Measurements from ENCODE around the gene CDCP2. TPM values are rescaled to one million over a fixed set of nuclear protein-coding genes. Genes with fewer than 3 reads are reported as not detected.

Gene CDCP2
- total RNA-seq, 1 donor from 2014 or later = not detected

GRCh38 chr1:54124472-54124871, 28.3 kb downstream of the CDCP2 start:
- Mint-ChIP-seq H3K4me1 (ENCODE audit: low read depth, unreplicated experiment) (peaks cover 12% of the 10 kb centered on the region), H3K36me3 (ENCODE audit: low read depth, unreplicated experiment) (peaks cover 7% of the 10 kb centered on the region), H3K27me3 (ENCODE audit: low read depth, unreplicated experiment) (peaks cover 29% of the 10 kb centered on the region), H3K9me3 (ENCODE audit: unreplicated experiment) (peaks cover 10% of the 10 kb centered on the region), H3K27ac (ENCODE audit: unreplicated experiment) (no peak overlapping the region), H3K4me3 (ENCODE audit: unreplicated experiment) (no peak overlapping the region)
- FAIRE-seq = no peak
- no peak for DNase-seq (ENCODE audit: low read depth)
- Histone ChIP-seq H3K79me2 (ENCODE audit: insufficient read depth, low read length) (no peaks in the 10 kb centered on the region), H4K20me1 (ENCODE audit: insufficient read depth, low read length) (no peaks in the 10 kb centered on the region), H3K27ac (ENCODE audit: low read depth, low read length) (no peak overlapping the region), H3K4me3 (ENCODE audit: insufficient read depth, low read depth, low read length) (no peak overlapping the region), H3K27me3 (ENCODE audit: insufficient read depth, low read length) (peaks cover 4% of the 10 kb centered on the region), H3K9ac (ENCODE audit: low read length) (no peak overlapping the region), H3K4me1 (ENCODE audit: insufficient read depth, low read length) (peaks cover 15% of the 10 kb centered on the region), H3K36me3 (ENCODE audit: insufficient read depth, low read length) (no peaks in the 10 kb centered on the region), H3K9me3 (ENCODE audit: insufficient read depth, low read depth, low read length) (no peaks in the 10 kb centered on the region), H3K4me2 (ENCODE audit: low read length) (no peak overlapping the region), H2AFZ (ENCODE audit: low read depth, low read length) (no peak overlapping the region)
- TF ChIP-seq CTCF (IDR thresholded peaks at IDR 0.05; ENCODE audit: insufficient read depth, low read depth, low read length) (no peak), EZH2 (IDR thresholded peaks at IDR 0.05; ENCODE audit: insufficient read depth, low read length) (no peak)

GRCh38 chr1:54122992-54123391, 29.8 kb downstream of the CDCP2 start:
- H3K27me3 Mint-ChIP-seq (ENCODE audit: low read depth, unreplicated experiment) = peaks cover 23% of the 10 kb centered on the region
- H3K27ac ChIP-seq (ENCODE audit: low read depth, low read length) = no peak overlapping the region

More at GRCh38 chr1:54122992-54123391, 29.8 kb downstream of the CDCP2 start:
- peaks cover 7% of the 10 kb centered on the region for H3K36me3 Mint-ChIP-seq (ENCODE audit: low read depth, unreplicated experiment)
- Histone ChIP-seq H3K27me3 (ENCODE audit: insufficient read depth, low read length) (peaks cover 4% of the 10 kb centered on the region), H3K4me3 (ENCODE audit: insufficient read depth, low read depth, low read length) (no peak overlapping the region), H3K4me2 (ENCODE audit: low read length) (no peak overlapping the region), H4K20me1 (ENCODE audit: insufficient read depth, low read length) (no peaks in the 10 kb centered on the region), H2AFZ (ENCODE audit: low read depth, low read length) (no peak overlapping the region), H3K4me1 (ENCODE audit: insufficient read depth, low read length) (peaks cover 30% of the 10 kb centered on the region), H3K9ac (ENCODE audit: low read length) (no peak overlapping the region), H3K36me3 (ENCODE audit: insufficient read depth, low read length) (no peaks in the 10 kb centered on the region), H3K9me3 (ENCODE audit: insufficient read depth, low read depth, low read length) (no peaks in the 10 kb centered on the region), H3K79me2 (ENCODE audit: insufficient read depth, low read length) (no peaks in the 10 kb centered on the region)
- TF ChIP-seq EZH2 (IDR thresholded peaks at IDR 0.05; ENCODE audit: insufficient read depth, low read length) = no peak
- TF ChIP-seq CTCF (IDR thresholded peaks at IDR 0.05; ENCODE audit: insufficient read depth, low read depth, low read length) = no peak
- DNase-seq (ENCODE audit: low read depth) (no peak), FAIRE-seq (no peak)
- H3K27ac Mint-ChIP-seq (ENCODE audit: unreplicated experiment) = no peak overlapping the region
- peaks cover 9% of the 10 kb centered on the region for H3K4me1 Mint-ChIP-seq (ENCODE audit: low read depth, unreplicated experiment)
- no peak overlapping the region for H3K4me3 Mint-ChIP-seq (ENCODE audit: unreplicated experiment)
- peaks cover 8% of the 10 kb centered on the region for H3K9me3 Mint-ChIP-seq (ENCODE audit: unreplicated experiment)
